K562 (cell line): ENCODE measurements around the gene B3GAT3. TPM values are rescaled to one million over a fixed set of nuclear protein-coding genes. Genes with fewer than 3 reads are reported as not detected.

ENCODE experiments used
- ADNP ChIP-seq: fragments of 200-800 bp; sonication (Bioruptor generic); IDR thresholded peaks from 2 replicates; pipeline ENCODE4 v1.6.1; 2016; ENCODE audit warnings: missing genetic modification characterization, missing compliant biosample characterization
- CBX1 ChIP-seq: sonication (generic); IDR thresholded peaks from 2 replicates; pipeline ENCODE4 v1.6.1; 2016; ENCODE audit warnings: antibody characterized with exemption, low read depth, mild to moderate bottlenecking
- E2F4 ChIP-seq: sonication (generic); formaldehyde crosslinking; IDR thresholded peaks from 2 replicates; pipeline ENCODE4 v1.8.0; 2022; ENCODE audit warnings: mild to moderate bottlenecking, low read depth, missing genetic modification reagents
- HNRNPL ChIP-seq: fragments of 200-400 bp; formaldehyde crosslinking; IDR thresholded peaks from 2 replicates; pipeline ENCODE4 v1.6.1; 2017; ENCODE audit warnings: low read depth, mild to moderate bottlenecking, low read length
- MAZ ChIP-seq, 2 experiments: fragments of 450-650 bp in 1 of 2; sonication (generic) in 1 of 2; formaldehyde crosslinking; IDR thresholded peaks in 1 of 2; conservative IDR thresholded peaks in 1 of 2; 2 replicates each; pipeline versions ENCODE4 v1.4.0 to v1.5.0; 2020; ENCODE audit warnings: mild to moderate bottlenecking in 1 of 2, missing genetic modification reagents in 1 of 2
- NONO ChIP-seq, 2 experiments: fragments of 200-400 bp in 1 of 2; fragments of 450-650 bp in 1 of 2; formaldehyde crosslinking in 1 of 2; IDR thresholded peaks; 2 replicates each; pipeline ENCODE4 v1.6.1; 2017; ENCODE audit warnings: low read depth in 2 of 2, mild to moderate bottlenecking in 2 of 2, moderate library complexity in 2 of 2, low read length in 1 of 2
- TEAD4 ChIP-seq, 2 experiments: sonication (generic) in 1 of 2; formaldehyde crosslinking in 1 of 2; IDR thresholded peaks; 2 replicates each; pipeline versions ENCODE4 v1.6.1 to v1.8.0; 2012 to 2022; ENCODE audit warnings: borderline replicate concordance in 1 of 2, inconsistent platforms in 1 of 2, low read length in 1 of 2, mild to moderate bottlenecking in 1 of 2, missing genetic modification reagents in 1 of 2
- UBTF ChIP-seq, 2 experiments: IDR thresholded peaks; 2 replicates each; pipeline ENCODE4 v1.6.1; 2012; ENCODE audit warnings: improper control_type of control experiment in 2 of 2, low read depth in 2 of 2, low read length in 2 of 2, borderline replicate concordance in 1 of 2
- VEZF1 ChIP-seq: fragments of 200-800 bp; sonication (Bioruptor generic); IDR thresholded peaks from 2 replicates; pipeline ENCODE4 v1.6.1; 2017; ENCODE audit warnings: missing genetic modification characterization, missing compliant biosample characterization
- ZBTB11 ChIP-seq, 3 experiments: fragments of 200-800 bp in 1 of 3; fragments of 250-450 bp in 1 of 3; fragments of 450-650 bp in 1 of 3; sonication (Bioruptor Pico) in 1 of 3; sonication (Bioruptor generic) in 1 of 3; formaldehyde crosslinking in 1 of 3; IDR thresholded peaks; 2 replicates each; pipeline versions ENCODE4 v1.6.1 to v1.8.0; 2016 to 2022; ENCODE audit warnings: mild to moderate bottlenecking in 2 of 3, missing genetic modification characterization in 2 of 3, missing compliant biosample characterization in 1 of 3, moderate library complexity in 1 of 3
- ZNF639 ChIP-seq, 2 experiments: fragments of 200-800 bp in 1 of 2; sonication (Bioruptor generic) in 1 of 2; sonication (generic) in 1 of 2; formaldehyde crosslinking in 1 of 2; IDR thresholded peaks in 1 of 2; conservative IDR thresholded peaks in 1 of 2; 2 replicates each; pipeline versions ENCODE4 v1.5.0 to v1.6.1; 2016 to 2020; ENCODE audit warnings: missing compliant biosample characterization in 1 of 2, missing genetic modification characterization in 1 of 2, missing genetic modification reagents in 1 of 2
- ZNF785 ChIP-seq: fragments of 250-450 bp; sonication (Bioruptor Pico); IDR thresholded peaks from 2 replicates; pipeline ENCODE4 v1.4.0; 2020; ENCODE audit warnings: mild to moderate bottlenecking
- polyA plus RNA-seq, 8 experiments: library from polyadenylated mRNA; depleted of rRNA in 4 of 8; stranded (reverse) in 5 of 8; unstranded in 3 of 8; fragments of >200 nt; fragmentation: Nextera tagmentation in 2 of 8; fragmentation: Illumina TruSeq in 1 of 8; extraction: Ambion mirVana in 2 of 8; extraction: Trizol in 1 of 8; gene quantifications; 2 replicates each; pipeline versions ENCODE4 v1.2.1 to v1.2.3, GENCODE V29; 2011 to 2014; ENCODE audit warnings: inconsistent platforms in 1 of 8, missing spikeins in 1 of 8
- total RNA-seq, 7 experiments: library from RNA; depleted of rRNA in 6 of 7; stranded (reverse); fragments of >200 nt in 6 of 7; fragmentation: Illumina TruSeq in 2 of 7; extraction: Trizol in 2 of 7; gene quantifications; 2 replicates each; pipeline versions ENCODE4 v1.2.1 to v1.2.3, GENCODE V29; 2011 to 2021; ENCODE audit warnings: low replicate concordance in 1 of 7

B3GAT3 gene
- total and polyA plus RNA-seq, 9 of the 15 experiments (the other 6 are each of a cell fraction or from before 2014, with no cell fraction given) = 0.30 to 64.0 (median 21.4) TPM

GRCh38 chr11:62612366-62613290 is 9.2 kb downstream of the B3GAT3 start, which contains the start of the genes EML3 and ROM1 (continued):
- TF ChIP-seq UBTF (IDR thresholded peaks at IDR 0.05; ENCODE audit: borderline replicate concordance in 1 of 2, low read depth in 2 of 2, low read length in 2 of 2) (peak; percentile 87 to 89; a peak in 3 of 4 replicates), E2F4 (CRISPR knock-in tag) (no peak), ZNF639 (CRISPR knock-in tag; conservative IDR thresholded peaks at IDR 0.05 in 1 of 2, IDR thresholded peaks at IDR 0.05 in 1 of 2) (peak in 1 of 2 experiments; percentile 98; a peak in 2 of 4 replicates), HNRNPL (peak; percentile 83; the same call in 1 of the 2 replicates), VEZF1 (CRISPR knock-in tag) (peak; percentile 99), MAZ (CRISPR knock-in tag; conservative IDR thresholded peaks at IDR 0.05 in 1 of 2, IDR thresholded peaks at IDR 0.05 in 1 of 2) (peak; percentile 66 to 95), ZNF785 (CRISPR knock-in tag) (no peak), TEAD4 (IDR thresholded peaks at IDR 0.05; ENCODE audit: low read length) (0 out of 2 replicates have a peak, but pooled peaks have one; percentile 1), TEAD4 (CRISPR knock-in tag; IDR thresholded peaks at IDR 0.05; ENCODE audit: borderline replicate concordance) (no peak), NONO (IDR thresholded peaks at IDR 0.05; ENCODE audit: low read depth in 2 of 2, low read length in 1 of 2) (0 out of 4 replicates have a peak, but pooled peaks of 1 of the 2 experiments have one; percentile 16), CBX1 (peak; percentile 51; the same call in 1 of the 2 replicates), ADNP (tag) (peak; percentile 83), ZBTB11 (CRISPR knock-in tag; IDR thresholded peaks at IDR 0.05) (peak in 2 of 3 experiments; percentile 51 to 88; a peak in 4 of 6 replicates)
